Left ventricle myocardium superior (tissue), 1 donor: Measurements from ENCODE around the gene YLPM1. TPM values are rescaled to one million over a fixed set of nuclear protein-coding genes. Genes with fewer than 3 reads are reported as not detected.

Source experiments
- ATAC-seq: fragments of 200-7000 bp; cut with Tn5 transposase; one replicate; pipeline ENCODE4 v1.9.1; 2020; ENCODE audit warnings: mild to moderate bottlenecking, moderate library complexity
- DNase-seq: peaks from one replicate; pipeline ENCODE4 v3.0.0-alpha.2; 2020
- intact Hi-C: fragments of 100-400 bp; cut with micrococcal nuclease; formaldehyde crosslinking; loops from one replicate; pipeline ENCODE4 v1.11.0; 2022
- total RNA-seq: library from RNA; stranded (reverse); fragmentation: NEBNext Ultra II Directional; extraction: Animal tissue kit (Norgen Biotek cat#: 25700); gene quantifications from one replicate; pipeline ENCODE4 v1.2.1, GENCODE V29; 2021
- donor health status: DM: no; HTN: yes; CAD: no; lungs with severe emphysema.

YLPM1 gene
- total RNA-seq, 1 donor from 2014 or later, result 26.4 TPM

- no peak for ATAC-seq
- intact Hi-C loops, result no loop called here
- DNase-seq, result no peak
Measured at GRCh38 chr14:74864198-74864597, 101.1 kb downstream of the YLPM1 start.

DNA sequence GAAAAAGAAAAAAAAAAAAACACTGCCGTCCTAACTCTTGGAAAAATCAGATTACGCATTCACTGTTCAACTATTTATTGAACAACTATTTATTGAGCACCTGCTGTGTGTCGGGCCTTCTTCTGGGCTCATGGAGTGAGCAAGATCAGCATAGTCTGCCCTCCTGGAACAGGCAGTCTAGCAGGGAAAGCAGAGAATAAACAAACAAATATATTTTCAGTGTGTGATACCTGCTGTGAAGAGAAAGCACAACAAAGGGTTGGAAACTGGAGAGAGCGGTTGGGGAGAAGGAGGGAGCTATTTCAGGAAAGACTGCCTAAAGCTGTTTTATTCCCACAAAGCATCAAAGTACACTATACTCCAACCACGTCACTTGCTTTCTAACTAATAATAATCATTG lies 102.0 kb downstream of the YLPM1 start:
- intact Hi-C loops, result no loop called here
- DNase-seq (no peak), ATAC-seq (no peak)

DNA sequence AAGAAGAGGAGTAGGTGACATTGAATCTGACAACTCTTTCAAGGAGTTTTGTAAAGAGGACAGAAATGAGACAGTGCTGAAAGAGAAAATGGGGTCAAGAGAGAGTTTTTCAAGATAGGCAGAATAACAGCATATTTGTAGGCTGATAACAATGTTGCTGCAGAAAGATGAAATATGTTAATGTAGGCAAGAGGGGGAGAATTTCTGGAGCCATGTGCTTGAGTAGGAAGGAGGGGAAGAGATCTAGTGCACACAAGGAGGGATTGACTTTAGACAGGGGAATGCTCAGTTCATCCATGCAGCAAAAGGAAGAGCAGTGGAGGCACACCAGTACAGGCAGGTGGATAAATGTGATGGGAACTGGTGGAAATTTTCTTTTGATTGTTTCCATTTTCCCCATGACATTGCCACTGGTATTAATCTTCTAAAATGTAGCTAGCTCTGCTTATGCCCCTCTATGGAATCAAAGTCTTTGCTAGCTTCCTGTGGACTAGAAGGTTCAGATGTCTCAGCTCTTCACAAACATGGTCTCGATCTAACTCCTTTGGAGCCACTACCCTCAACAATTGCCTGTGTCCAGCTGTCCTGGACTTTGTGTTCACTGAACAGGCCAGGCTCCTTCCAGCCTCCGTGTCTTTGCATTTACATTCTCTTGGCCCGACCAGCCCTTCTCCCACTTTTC lies 103.7 kb downstream of the YLPM1 start:
- intact Hi-C loops, result no loop called here
- ATAC-seq (no peak), DNase-seq (no peak)

- intact Hi-C loops, result no loop called here
- ATAC-seq (peak; percentile 75), DNase-seq (peak; percentile 43)
Measured at GRCh38 chr14:74867673-74868072, 104.6 kb downstream of the YLPM1 start.

GRCh38 chr14:74868739-74869138 lies 105.6 kb downstream of the YLPM1 start:
- DNase-seq (no peak), ATAC-seq (no peak)
- intact Hi-C loops, result no loop called here

DNA sequence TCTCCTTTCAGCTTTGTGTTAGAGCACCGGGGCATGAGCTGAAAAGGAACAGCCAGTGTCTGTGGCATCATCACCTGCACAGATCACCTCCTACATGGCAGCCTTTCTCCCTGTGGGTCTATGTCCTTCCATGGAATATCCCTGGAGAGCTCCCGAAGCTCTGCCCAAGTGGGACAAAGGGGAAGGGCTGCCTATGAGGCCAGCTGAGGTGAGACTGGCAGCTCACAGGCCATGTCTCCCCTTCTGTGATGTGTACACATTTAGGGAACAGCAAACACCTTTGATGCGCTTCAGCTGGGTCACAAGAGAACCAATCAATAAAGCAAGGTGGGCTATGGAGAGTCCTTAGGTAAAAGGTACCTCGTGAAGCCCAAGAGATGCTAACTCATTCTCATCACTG lies 108.7 kb downstream of the YLPM1 start:
- intact Hi-C loops, result no loop called here
- no peak for DNase-seq
- ATAC-seq, result no peak

- DNase-seq, result no peak
- intact Hi-C loops, result no loop called here
- ATAC-seq, result no peak
Measured at GRCh38 chr14:74875204-74875603, 112.1 kb downstream of the YLPM1 start.

GRCh38 chr14:74875941-74876913 lies 113.1 kb downstream of the YLPM1 start, which contains the start of gene PROX2:
Gene PROX2 (minus strand): TSS chr14:74876145. CDS start chr14:74863834, 12,311 bp downstream.
- intact Hi-C loops, result no loop called here
- ATAC-seq, result no peak
- no peak for DNase-seq

DNA sequence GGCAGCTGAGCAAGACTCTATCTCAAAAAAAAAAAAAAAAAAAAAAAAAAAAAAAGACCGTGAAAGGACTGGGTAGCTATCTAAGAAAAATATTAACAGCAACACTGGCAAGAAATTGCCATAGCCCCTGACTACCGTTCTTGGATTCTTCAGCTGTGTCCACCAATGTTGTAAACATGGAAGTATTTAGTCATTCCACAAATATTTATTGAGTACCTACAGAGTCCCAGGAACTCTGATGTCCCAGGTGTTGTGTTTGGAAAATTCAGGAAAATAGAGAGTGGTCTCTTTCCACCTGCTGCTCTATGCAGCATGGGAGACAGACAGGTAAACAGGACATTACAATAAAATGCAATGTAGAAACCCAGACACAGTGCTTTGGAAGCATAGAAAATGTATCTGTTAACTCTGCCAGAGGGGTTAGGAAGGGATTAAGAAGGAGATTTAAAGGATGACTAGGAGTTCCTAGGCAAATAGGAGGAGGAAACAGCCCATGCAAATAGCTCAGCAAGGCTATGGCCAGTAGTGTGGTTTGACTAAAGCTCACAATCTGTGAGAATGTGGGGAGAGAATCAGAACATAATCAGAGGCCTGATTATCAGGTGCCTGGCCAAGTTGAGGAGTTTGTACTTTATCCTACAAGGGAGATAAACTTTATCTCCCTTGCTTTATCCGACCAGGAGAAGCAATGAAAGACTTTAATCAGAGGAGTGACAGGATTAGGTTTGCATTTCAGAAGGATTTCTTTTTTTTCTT lies 116.5 kb downstream of the YLPM1 start:
- intact Hi-C loops, result no loop called here
- ATAC-seq (no peak), DNase-seq (no peak)

- intact Hi-C loops, result no loop called here
- ATAC-seq, result peak; percentile 98
- DNase-seq, result peak; percentile 92
Measured at GRCh38 chr14:74881431-74882102, 118.5 kb downstream of the YLPM1 start, which contains the start of gene DLST. Gene DLST (plus strand): TSS chr14:74881916. CDS start chr14:74881954, 38 bp downstream.

DNA sequence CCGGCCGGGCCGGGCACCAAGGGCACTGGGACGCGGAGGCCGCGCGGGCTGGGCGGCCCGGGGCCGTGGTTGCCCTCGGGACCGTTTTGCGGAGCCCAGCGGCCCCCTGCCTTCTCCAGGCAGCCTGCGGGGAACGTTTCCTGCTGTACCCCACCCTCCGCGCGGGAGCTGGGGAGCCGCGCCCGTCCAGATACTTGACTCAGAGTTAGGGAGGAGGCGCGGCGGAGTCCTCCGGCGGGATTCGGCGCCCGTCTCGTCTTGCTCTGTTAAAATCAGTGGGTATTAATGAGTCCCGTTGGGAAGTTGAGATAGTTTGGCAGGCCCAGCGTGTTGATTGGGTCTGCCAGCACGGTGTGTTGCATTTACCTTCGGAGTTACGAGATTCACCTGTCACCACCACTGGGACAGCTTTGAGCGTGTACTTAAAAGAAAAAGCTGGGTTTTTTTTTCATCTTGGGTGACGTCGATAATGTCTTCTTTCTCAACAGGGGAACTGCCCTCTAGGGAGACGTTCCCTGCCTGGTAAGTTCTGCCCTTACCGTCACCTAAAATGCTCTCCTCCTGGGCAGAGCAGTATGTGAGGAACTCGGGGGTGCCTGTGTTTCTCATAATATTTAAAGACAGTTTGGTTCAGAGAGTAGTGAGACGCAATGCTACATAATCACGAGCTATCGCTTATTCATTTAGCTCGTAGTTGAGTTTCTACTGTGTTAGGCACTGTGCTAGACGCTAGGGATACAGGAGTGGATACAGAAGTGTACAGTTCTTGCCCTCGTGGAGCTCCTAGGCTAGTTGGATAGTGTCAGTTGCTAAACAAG lies 119.2 kb downstream of the YLPM1 start:
- peak; percentile 66 for DNase-seq
- peak; percentile 52 for ATAC-seq
- intact Hi-C loops, result no loop called here

Other genes starting within 250 kb of the YLPM1 start
- 16.0 TPM for gene LTBP2, start 151.1 kb upstream of the YLPM1 start, total RNA-seq
- gene AREL1, start 50.2 kb upstream of the YLPM1 start, total RNA-seq, result 28.1 TPM
- 38.9 TPM for gene FCF1, start 50.2 kb upstream of the YLPM1 start, total RNA-seq
- gene PROX2, start 112.8 kb downstream of the YLPM1 start, total RNA-seq, result not detected
- 241 TPM for gene DLST, start 118.6 kb downstream of the YLPM1 start, total RNA-seq
- gene RPS6KL1, start 159.9 kb downstream of the YLPM1 start, total RNA-seq, result 18.6 TPM
- 4.9 TPM for gene PGF, start 192.3 kb downstream of the YLPM1 start, total RNA-seq
- gene EIF2B2, start 239.6 kb downstream of the YLPM1 start, total RNA-seq, result 34.5 TPM